ENCODE results near the gene RNF208. TPM values are rescaled to one million over a fixed set of nuclear protein-coding genes. Genes with fewer than 3 reads are reported as not detected.

RNF208 gene
- polyA plus RNA-seq, 1 of the 3 experiments (the other 2 are of a cell fraction): 2.7 TPM

GRCh38 chr9:137199411-137200121, 22.5 kb downstream of the RNF208 start:
- H3K27ac ChIP-seq (ENCODE audit: low read depth in 2 of 2, low read length in 1 of 2): no peak overlapping the region
- DNase-seq: no peak
- no peaks in the 10 kb centered on the region for H3K9me3 ChIP-seq
- H3K4me1 ChIP-seq (ENCODE audit: control insufficient read depth in 1 of 2, insufficient read depth in 2 of 2, low read depth in 1 of 2, low read length in 1 of 2): peaks cover 15 to 41% of the 10 kb centered on the region in 2 experiments; a peak in 3 of 4 replicates
- peaks cover 14% of the 10 kb centered on the region for H3F3A ChIP-seq (replicated peaks; ENCODE audit: insufficient read depth)
- H3K9me2 ChIP-seq: no peaks in the 10 kb centered on the region
- H3K27me3 ChIP-seq (ENCODE audit: insufficient read depth): no peaks in the 10 kb centered on the region
- peak overlapping the region; percentile 86 for H3K4me2 ChIP-seq
- ChIA-PET CTCF (interaction anchor here (0.8 to 1.7 kb wide), 5 partner anchors 10 to 70 kb away, joined by 3 to 6 read pairs (median 3); partner anchors contain the start of genes RNF224 and TUBB4B), POLR2A (interaction anchor here (0.6 to 2.5 kb wide), 3 partner anchors 11 to 367 kb away, joined by 4 to 20 read pairs (median 6); partner anchors contain the start of genes ANAPC2, SSNA1 and TUBB4B)
- no peaks in the 10 kb centered on the region for H3K36me3 ChIP-seq (replicated peaks in 1 of 2; ENCODE audit: control insufficient read depth in 1 of 2, insufficient read depth in 2 of 2, low read length in 1 of 2)
- peaks cover 72% of the 10 kb centered on the region for H3K79me2 ChIP-seq (ENCODE audit: insufficient read depth)
- H2AFZ ChIP-seq (ENCODE audit: low read depth): no peak overlapping the region
- H4K20me1 ChIP-seq (ENCODE audit: insufficient read depth): peaks cover 39% of the 10 kb centered on the region
- WGBS (ENCODE audit: low lambda C conversion rate): 15% methylated on average over 17 of the region's 51 CpGs
- no peak for TF ChIP-seq PBX3 (IDR thresholded peaks at IDR 0.05)
- TF ChIP-seq EZH2phosphoT487 (IDR thresholded peaks at IDR 0.05; ENCODE audit: borderline replicate concordance, low read depth): no peak
- TF ChIP-seq FOXM1 (IDR thresholded peaks at IDR 0.05; ENCODE audit: low read depth): no peak
- TF ChIP-seq RAD21 (IDR thresholded peaks at IDR 0.05; ENCODE audit: low read length): no peak
- no peak for TF ChIP-seq JUND (IDR thresholded peaks at IDR 0.05)
- no peak for TF ChIP-seq FOSL2 (IDR thresholded peaks at IDR 0.05; ENCODE audit: borderline replicate concordance, low read depth)
- TF ChIP-seq USF2 (IDR thresholded peaks at IDR 0.05; ENCODE audit: borderline replicate concordance, low read depth, low read length): no peak
- TF ChIP-seq TEAD4 (IDR thresholded peaks at IDR 0.05; ENCODE audit: borderline replicate concordance, insufficient read depth): no peak
- no peak for TF ChIP-seq CTCF (IDR thresholded peaks at IDR 0.05)
- TF ChIP-seq GATA2 (CRISPR knock-in tag; IDR thresholded peaks at IDR 0.05): no peak
- TF ChIP-seq FOXJ3 (CRISPR knock-in tag; IDR thresholded peaks at IDR 0.05): no peak
- no peak overlapping the region for H3K9ac ChIP-seq
- peak overlapping the region; percentile 41 to 83; a peak in 2 of 4 replicates for H3K4me3 ChIP-seq (ENCODE audit: low read depth in 2 of 2, low read length in 1 of 2)

GRCh38 chr9:137198902-137199283, 23.1 kb downstream of the RNF208 start:
- Histone ChIP-seq H3K27ac (ENCODE audit: low read depth in 2 of 2, low read length in 1 of 2) (no peak overlapping the region), H3K79me2 (ENCODE audit: insufficient read depth) (peaks cover 69% of the 10 kb centered on the region), H4K20me1 (ENCODE audit: insufficient read depth) (peaks cover 43% of the 10 kb centered on the region), H2AFZ (ENCODE audit: low read depth) (no peak overlapping the region), H3K27me3 (ENCODE audit: insufficient read depth) (no peaks in the 10 kb centered on the region), H3K9me2 (no peaks in the 10 kb centered on the region), H3K9ac (no peak overlapping the region), H3K9me3 (no peaks in the 10 kb centered on the region), H3K4me2 (peak overlapping the region; percentile 86), H3K4me3 (ENCODE audit: low read depth in 2 of 2, low read length in 1 of 2) (peak overlapping the region in 1 of 2 experiments; percentile 83; a peak in 1 of 4 replicates), H3K4me1 (ENCODE audit: control insufficient read depth in 1 of 2, insufficient read depth in 2 of 2, low read depth in 1 of 2, low read length in 1 of 2) (peaks cover 12 to 35% of the 10 kb centered on the region in 2 experiments; a peak in 3 of 4 replicates), H3F3A (replicated peaks; ENCODE audit: insufficient read depth) (peaks cover 14% of the 10 kb centered on the region), H3K36me3 (replicated peaks in 1 of 2; ENCODE audit: control insufficient read depth in 1 of 2, insufficient read depth in 2 of 2, low read length in 1 of 2) (no peaks in the 10 kb centered on the region)
- no peak for DNase-seq
- 94% methylated on average over 8 of the region's 11 CpGs for WGBS (ENCODE audit: low lambda C conversion rate)
- no peak for TF ChIP-seq RXRA (IDR thresholded peaks at IDR 0.05; ENCODE audit: borderline replicate concordance, low read depth)
- no peak for TF ChIP-seq TCF12 (IDR thresholded peaks at IDR 0.05)
- TF ChIP-seq TEAD4 (IDR thresholded peaks at IDR 0.05; ENCODE audit: borderline replicate concordance, insufficient read depth): no peak
- CTCF ChIA-PET: interaction anchor here (0.8 to 1.7 kb wide), 5 partner anchors 9 to 69 kb away, joined by 3 to 6 read pairs (median 3); partner anchors contain the start of genes RNF224 and TUBB4B
- POLR2A ChIA-PET: interaction anchor here (0.6 to 2.5 kb wide), 4 partner anchors 10 to 366 kb away, joined by 3 to 20 read pairs (median 5); partner anchors contain the start of genes ANAPC2, SSNA1 and TUBB4B

All from SK-N-SH (cell line).